Endothelial cell of hepatic sinusoid (primary cell): Measurements from ENCODE around the gene ARL15.

Experiments
- in situ Hi-C: cut with HindIII; loops from 2 replicates; pipeline ENCODE4 v1.10.0; 2017; ENCODE audit warnings: low sequenced_read_pairs

Gene ARL15

GRCh38 chr5:53917826-53918225, 392.5 kb downstream of the ARL15 start:
- in situ Hi-C loops, result no loop called here

GRCh38 chr5:53917095-53917494, 393.3 kb downstream of the ARL15 start:
- in situ Hi-C loops, result no loop called here

DNA sequence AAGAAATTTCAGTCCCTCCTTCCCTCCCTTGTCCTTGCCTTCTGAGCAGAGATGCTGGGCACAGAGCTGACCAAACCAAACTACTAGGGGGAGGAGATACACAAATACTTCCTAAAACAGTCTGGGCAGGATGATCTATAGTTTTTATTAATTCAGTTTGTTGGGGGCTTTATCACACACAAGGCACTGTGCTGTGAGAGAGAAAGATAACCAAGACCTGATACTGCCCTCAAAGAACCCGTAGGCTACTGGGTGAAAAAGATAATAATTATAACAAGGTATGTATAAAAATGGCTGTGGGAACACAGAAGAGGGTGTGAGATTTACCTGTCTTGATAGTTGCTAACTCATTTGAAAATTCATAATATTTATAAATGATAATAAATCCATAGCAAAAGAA, 395.3 kb downstream of the ARL15 start:
- in situ Hi-C loops, result no loop called here

DNA sequence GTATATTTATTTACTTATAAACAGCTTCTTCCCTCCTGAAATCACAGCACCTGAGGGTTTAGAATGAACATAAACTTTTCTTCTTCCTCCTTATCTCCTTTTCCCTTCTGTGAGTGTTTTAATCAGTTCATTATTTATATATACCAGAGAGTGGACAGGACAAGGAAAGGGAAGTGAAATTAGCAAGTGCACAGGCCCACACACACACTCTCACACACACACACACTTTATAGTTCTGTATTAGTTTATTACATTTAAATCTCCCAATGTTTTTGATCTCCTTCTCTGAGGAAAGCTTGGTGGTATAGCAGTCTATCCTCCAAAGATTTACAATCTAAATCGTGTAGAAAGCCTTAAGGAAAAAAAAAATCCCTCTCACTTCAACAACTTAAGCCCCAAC, 396.4 kb downstream of the ARL15 start:
- in situ Hi-C loops, result loop anchor here (5.0 kb wide), 1 partner anchor 52 kb away; no protein-coding TSS in a partner anchor

- in situ Hi-C loops, result no loop called here
These were observed 401.6 kb downstream of the ARL15 start for GRCh38 chr5:53908757-53909156.

GRCh38 chr5:53907827-53908226, 402.5 kb downstream of the ARL15 start:
- in situ Hi-C loops, result no loop called here

- in situ Hi-C loops, result no loop called here
These were observed 403.6 kb downstream of the ARL15 start for GRCh38 chr5:53906736-53907135.

DNA sequence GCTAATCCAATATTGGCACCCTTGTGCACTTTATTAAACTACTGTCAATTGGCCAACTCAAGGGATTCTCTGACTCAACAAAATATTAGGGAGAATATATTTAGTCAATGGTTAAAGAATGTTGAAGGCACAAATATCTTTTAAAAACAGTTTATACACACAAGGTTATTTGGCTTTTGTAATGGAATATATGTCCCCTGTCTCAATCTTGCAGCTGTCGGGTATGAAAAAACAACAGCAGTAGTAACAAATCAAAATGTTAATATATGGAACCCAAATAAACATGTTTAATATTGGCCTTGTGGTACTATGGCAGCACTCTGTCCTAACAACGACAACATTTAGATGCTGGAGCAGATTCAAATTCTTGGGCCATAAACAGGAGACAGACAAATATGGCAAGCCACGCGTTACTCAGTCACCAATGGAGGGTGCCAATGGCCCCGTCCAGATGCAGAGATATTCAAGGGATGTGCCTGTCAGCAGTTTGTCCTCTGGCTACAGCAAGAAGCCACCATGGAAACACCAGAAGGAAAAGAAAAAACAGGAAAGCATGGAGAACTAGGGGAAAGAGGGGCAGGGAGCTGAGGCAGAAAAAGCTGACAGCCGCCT, 408.0 kb downstream of the ARL15 start:
- in situ Hi-C loops, result no loop called here

- in situ Hi-C loops, result no loop called here
These were observed 409.7 kb downstream of the ARL15 start for GRCh38 chr5:53900677-53901076.

- in situ Hi-C loops, result no loop called here
These were observed 415.2 kb downstream of the ARL15 start for GRCh38 chr5:53895091-53895683.

DNA sequence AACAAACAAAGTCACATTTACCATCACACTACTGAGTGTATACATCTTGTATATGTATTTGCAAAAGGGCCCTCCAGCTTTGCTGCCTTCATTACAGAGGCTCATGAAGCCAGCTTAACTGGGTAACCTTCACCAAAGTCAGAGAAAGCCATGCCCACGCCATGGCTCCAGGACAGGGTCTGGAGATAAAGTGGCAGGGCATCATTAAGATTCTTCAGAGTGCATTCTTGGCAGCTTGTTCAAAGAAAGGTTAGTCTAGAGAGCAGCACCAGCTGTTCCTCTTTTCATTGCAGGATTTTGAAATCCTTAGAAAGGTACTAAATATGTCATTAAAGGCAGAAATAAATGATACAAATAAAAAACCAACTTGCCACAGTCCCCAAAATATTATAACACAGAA, 416.7 kb downstream of the ARL15 start:
- in situ Hi-C loops, result no loop called here

- in situ Hi-C loops, result no loop called here
These were observed 418.1 kb downstream of the ARL15 start for GRCh38 chr5:53892224-53892623.

GRCh38 chr5:53891159-53891558, 419.2 kb downstream of the ARL15 start:
- in situ Hi-C loops, result no loop called here

GRCh38 chr5:53890490-53890889, 419.9 kb downstream of the ARL15 start:
- in situ Hi-C loops, result no loop called here

DNA sequence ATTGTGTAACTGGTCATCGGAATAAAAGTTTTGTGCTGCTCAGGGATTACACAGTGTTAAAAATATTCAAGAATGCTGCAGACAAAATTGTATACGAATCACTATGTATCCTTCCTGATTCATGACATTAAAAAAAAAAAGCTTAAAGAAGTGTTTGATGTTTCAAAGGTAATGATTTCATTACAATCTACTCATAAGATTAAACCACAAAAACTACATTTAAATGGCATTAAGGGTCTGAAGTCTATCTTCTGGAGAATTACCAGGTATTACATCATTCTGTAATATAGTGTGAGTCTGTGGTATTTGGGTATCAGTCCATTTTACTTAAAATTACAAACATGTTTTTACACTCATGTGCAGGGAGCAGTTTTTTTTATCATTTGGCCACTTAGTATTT, 425.5 kb downstream of the ARL15 start:
- in situ Hi-C loops, result no loop called here

GRCh38 chr5:53884417-53884816, 426.0 kb downstream of the ARL15 start:
- in situ Hi-C loops, result no loop called here

DNA sequence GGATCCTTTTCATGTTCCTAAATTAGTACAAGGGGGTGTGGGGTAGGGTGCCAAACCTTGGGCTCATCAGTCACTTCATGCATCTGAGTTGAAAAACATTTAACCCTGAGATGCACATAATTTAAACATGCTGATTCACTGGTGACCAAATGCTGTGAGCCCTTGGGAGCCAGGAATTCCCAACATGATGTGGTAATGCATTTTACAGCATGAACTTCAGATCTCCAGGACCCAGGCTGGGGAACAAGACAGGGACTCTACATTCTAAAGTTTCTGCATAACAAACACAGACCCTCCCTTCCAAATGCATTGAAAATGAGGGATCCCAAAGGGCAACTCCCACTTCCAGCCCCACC, 427.7 kb downstream of the ARL15 start:
- in situ Hi-C loops, result no loop called here

- in situ Hi-C loops, result no loop called here
These were observed 428.2 kb downstream of the ARL15 start for GRCh38 chr5:53882006-53882675.

DNA sequence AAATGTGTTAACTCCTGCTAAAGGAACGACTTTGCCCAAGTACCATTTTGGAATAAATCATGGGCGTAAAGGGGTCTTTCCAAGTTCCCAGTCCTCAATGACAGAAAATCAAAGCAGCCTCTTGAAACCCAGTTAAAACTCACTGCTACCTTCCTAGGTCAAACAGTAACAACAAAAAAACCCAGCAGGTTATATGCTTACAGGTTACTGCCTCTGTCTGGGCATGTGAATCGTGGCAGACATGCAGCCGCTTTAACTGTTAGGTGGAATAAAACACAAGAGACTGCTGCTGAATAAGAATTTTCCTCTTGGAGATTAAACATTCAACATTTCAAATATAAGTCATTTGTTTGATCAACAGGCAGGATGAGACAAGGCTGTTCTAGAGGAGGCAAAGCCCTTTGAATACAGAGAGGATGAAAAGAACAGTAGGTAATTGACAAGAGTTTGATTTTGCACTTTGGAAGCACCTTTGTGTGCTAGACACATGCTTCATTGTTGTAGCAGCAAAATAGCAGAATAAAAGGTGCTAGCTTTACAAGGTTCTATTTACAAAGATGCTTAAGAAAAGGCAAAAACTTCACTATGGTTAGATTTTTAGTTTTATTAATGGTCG, 430.6 kb downstream of the ARL15 start:
- in situ Hi-C loops, result no loop called here

DNA sequence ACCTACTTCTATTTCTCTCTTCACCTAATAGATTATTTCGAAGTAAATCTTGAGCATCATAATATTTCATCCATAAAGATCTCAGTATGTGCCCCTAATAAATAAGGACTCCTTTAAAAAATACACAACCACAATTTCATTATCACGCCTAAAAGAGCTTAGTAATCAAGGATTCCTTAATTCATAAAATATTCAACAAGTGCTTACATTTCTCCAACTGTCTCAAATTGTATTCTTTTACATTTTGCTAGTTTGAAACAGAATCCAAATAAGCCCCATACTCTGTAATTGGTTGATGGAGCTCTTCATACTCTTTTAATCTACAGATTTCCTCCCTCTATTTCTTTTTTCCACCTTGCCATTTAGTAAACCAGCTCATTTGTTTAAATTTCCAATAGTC, 432.4 kb downstream of the ARL15 start:
- in situ Hi-C loops, result no loop called here

DNA sequence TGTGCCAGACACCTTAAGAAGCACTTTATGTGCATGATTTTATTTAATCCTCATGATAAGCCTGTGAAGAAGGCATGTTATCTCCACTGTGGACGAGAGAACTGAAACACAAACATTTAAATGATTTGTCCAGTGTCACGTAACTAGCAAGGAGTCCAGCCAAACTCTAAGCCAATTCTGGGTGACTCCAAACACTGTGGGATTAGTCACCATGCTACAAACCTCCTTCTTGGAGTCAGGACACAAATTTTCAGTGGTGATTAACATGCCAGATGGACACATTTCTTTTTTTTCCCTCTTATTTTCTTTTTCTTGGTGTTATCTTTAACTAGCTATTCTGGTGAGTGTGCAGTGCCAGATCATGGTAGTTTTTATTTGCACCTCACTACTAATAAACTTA, 433.1 kb downstream of the ARL15 start:
- in situ Hi-C loops, result no loop called here

GRCh38 chr5:53874409-53874808, 436.0 kb downstream of the ARL15 start:
- in situ Hi-C loops, result no loop called here
